SK-N-SH treated with all-trans-retinoic acid at 6 μM for 48 hours (cell line): ENCODE measurements around the gene TUFT1.
"Not testable (repeated sequence)": the region's sequence is repeated elsewhere in the genome, so short reads cannot be mapped to it uniquely, and the experiment has no call there.

ENCODE experiments used
- ATAC-seq: fragments of 200-7000 bp; cut with Tn5 transposase; 3 replicates; pipeline ENCODE4 v1.9.1; 2020; ENCODE audit warnings: mild to moderate bottlenecking, moderate library complexity
- ARNTL ChIP-seq: fragments of 450-650 bp; formaldehyde crosslinking; IDR thresholded peaks from 2 replicates; pipeline ENCODE4 v1.5.0; 2020; ENCODE audit warnings: low read depth, mild to moderate bottlenecking, moderate library complexity, borderline replicate concordance
- CSDC2 ChIP-seq: fragments of 250-450 bp; sonication (Bioruptor Pico); IDR thresholded peaks from 2 replicates; pipeline ENCODE4 v1.5.0; 2020; ENCODE audit warnings: mild to moderate bottlenecking, moderate library complexity
- CSRNP3 ChIP-seq: fragments of 250-450 bp; sonication (Bioruptor Pico); IDR thresholded peaks from 2 replicates; pipeline ENCODE4 v1.5.1; 2021; ENCODE audit warnings: mild to moderate bottlenecking, moderate library complexity
- ESRRG ChIP-seq: fragments of 250-450 bp; sonication (Bioruptor Pico); IDR thresholded peaks from 2 replicates; pipeline ENCODE4 v1.6.1; 2021; ENCODE audit warnings: mild to moderate bottlenecking
- GLIS3 ChIP-seq: fragments of 250-450 bp; sonication (Bioruptor Pico); IDR thresholded peaks from 2 replicates; pipeline ENCODE4 v1.5.0; 2020; ENCODE audit warnings: mild to moderate bottlenecking, moderate library complexity
- ISL1 ChIP-seq: fragments of 250-450 bp; sonication (Bioruptor Pico); IDR thresholded peaks from 2 replicates; pipeline ENCODE4 v2.1.2; 2022; ENCODE audit warnings: mild to moderate bottlenecking, moderate library complexity
- OSR1 ChIP-seq: fragments of 250-450 bp; sonication (Bioruptor Pico); IDR thresholded peaks from 2 replicates; pipeline ENCODE4 v1.8.0; 2022; ENCODE audit warnings: moderate library complexity, mild to moderate bottlenecking, inconsistent platforms
- PATZ1 ChIP-seq: fragments of 250-450 bp; sonication (Bioruptor Pico); IDR thresholded peaks from 2 replicates; pipeline ENCODE4 v1.8.0; 2020; ENCODE audit warnings: mild to moderate bottlenecking, moderate library complexity, borderline replicate concordance
- RARB ChIP-seq: fragments of 250-450 bp; sonication (Bioruptor Pico); IDR thresholded peaks from 2 replicates; pipeline ENCODE4 v1.8.0; 2021; ENCODE audit warnings: mild to moderate bottlenecking, moderate library complexity
- SNAI2 ChIP-seq: fragments of 250-450 bp; sonication (Bioruptor Pico); IDR thresholded peaks from 2 replicates; pipeline ENCODE4 v1.5.0; 2020; ENCODE audit warnings: mild to moderate bottlenecking, moderate library complexity
- TCF4 ChIP-seq: fragments of 250-450 bp; sonication (Bioruptor Pico); IDR thresholded peaks from 2 replicates; pipeline ENCODE4 v1.8.0; 2021; ENCODE audit warnings: mild to moderate bottlenecking, moderate library complexity, borderline replicate concordance
- TOX ChIP-seq: fragments of 250-450 bp; sonication (Bioruptor Pico); IDR thresholded peaks from 2 replicates; pipeline ENCODE4 v1.8.0; 2021; ENCODE audit warnings: mild to moderate bottlenecking, moderate library complexity, borderline replicate concordance
- ZC3H10 ChIP-seq: fragments of 250-450 bp; sonication (Bioruptor Pico); IDR thresholded peaks from 2 replicates; pipeline ENCODE4 v1.5.1; 2021; ENCODE audit warnings: mild to moderate bottlenecking, moderate library complexity
- ZFP3 ChIP-seq: fragments of 250-450 bp; sonication (Bioruptor Pico); IDR thresholded peaks from 2 replicates; pipeline ENCODE4 v1.5.0; 2020; ENCODE audit warnings: mild to moderate bottlenecking, moderate library complexity
- ZFP30 ChIP-seq: fragments of 450-650 bp; formaldehyde crosslinking; IDR thresholded peaks from 2 replicates; pipeline ENCODE4 v1.5.0; 2022; ENCODE audit warnings: mild to moderate bottlenecking, moderate library complexity
- ZNF565 ChIP-seq: fragments of 450-650 bp; formaldehyde crosslinking; conservative IDR thresholded peaks from 2 replicates; pipeline ENCODE4 v1.5.0; 2020; ENCODE audit warnings: low read depth, mild to moderate bottlenecking, moderate library complexity
- ZNF70 ChIP-seq: fragments of 450-650 bp; formaldehyde crosslinking; IDR thresholded peaks from 2 replicates; pipeline ENCODE4 v1.5.0; 2020; ENCODE audit warnings: mild to moderate bottlenecking, moderate library complexity
- ZNF8 ChIP-seq: fragments of 450-650 bp; formaldehyde crosslinking; IDR thresholded peaks from 2 replicates; pipeline ENCODE4 v1.5.0; 2020; ENCODE audit warnings: mild to moderate bottlenecking, moderate library complexity
- TF ChIP-seq, protein P1 (sequence below): fragments of 250-450 bp; sonication (Bioruptor Pico); IDR thresholded peaks from 2 replicates; pipeline ENCODE4 v1.5.0; 2020; ENCODE audit warnings: mild to moderate bottlenecking, moderate library complexity

TUFT1 gene

DNA sequence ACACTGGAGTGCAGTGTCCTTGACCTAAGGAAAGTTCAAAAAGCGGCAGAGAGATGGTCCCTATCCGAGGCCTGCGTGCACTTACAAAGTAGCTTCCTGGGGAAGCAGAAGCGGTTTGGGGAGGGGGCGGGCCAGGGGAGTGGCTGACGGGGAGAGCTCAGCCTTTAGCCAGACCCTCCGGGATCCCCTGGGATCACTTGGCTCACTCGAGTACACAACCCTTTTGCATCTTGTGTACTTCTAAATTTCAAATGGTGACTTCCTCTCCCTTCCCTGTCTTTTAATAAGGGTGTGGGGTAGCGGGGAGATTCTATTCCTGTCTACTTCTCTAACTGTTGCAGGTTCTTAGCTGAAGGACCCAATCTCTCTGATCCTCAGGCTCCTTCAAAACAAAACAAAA is 53.6 kb downstream of the TUFT1 start:
- peak; percentile 51 for ATAC-seq
- TF ChIP-seq CSDC2 (CRISPR knock-in tag) = no peak
- TF ChIP-seq GLIS3 (CRISPR knock-in tag) = no peak
- TF ChIP-seq PATZ1 (CRISPR knock-in tag) = no peak

DNA sequence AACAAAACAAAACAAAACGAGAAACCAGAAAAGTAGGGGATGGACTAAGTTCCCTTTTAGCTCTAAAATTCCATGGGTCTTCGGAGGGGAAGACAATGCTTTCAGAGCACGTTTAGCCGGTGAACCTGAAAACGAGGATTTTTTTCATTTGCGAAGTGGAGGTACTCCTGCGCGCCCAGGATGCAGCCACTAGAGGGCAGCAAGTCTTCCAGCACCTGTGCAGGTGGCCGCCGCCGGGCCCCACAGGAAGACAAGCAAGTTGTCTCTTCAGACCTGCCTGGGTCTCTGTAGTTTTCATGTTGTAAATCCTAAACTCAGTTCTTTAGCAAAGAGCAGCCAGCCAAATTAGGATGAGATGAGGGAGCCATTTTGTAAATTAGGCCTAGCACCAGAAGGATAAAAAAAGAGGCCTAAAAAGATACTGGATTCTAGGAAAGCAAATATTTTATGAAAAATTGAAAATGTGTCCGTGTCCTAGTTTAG is 54.1 kb downstream of the TUFT1 start:
- peak; percentile 94 for ATAC-seq
- TF ChIP-seq OSR1 (CRISPR knock-in tag) (no peak), ISL1 (CRISPR knock-in tag) (no peak), RARB (CRISPR knock-in tag) (no peak), ZFP30 (no peak), ZC3H10 (CRISPR knock-in tag) (no peak)
- TF ChIP-seq, protein P1, sequence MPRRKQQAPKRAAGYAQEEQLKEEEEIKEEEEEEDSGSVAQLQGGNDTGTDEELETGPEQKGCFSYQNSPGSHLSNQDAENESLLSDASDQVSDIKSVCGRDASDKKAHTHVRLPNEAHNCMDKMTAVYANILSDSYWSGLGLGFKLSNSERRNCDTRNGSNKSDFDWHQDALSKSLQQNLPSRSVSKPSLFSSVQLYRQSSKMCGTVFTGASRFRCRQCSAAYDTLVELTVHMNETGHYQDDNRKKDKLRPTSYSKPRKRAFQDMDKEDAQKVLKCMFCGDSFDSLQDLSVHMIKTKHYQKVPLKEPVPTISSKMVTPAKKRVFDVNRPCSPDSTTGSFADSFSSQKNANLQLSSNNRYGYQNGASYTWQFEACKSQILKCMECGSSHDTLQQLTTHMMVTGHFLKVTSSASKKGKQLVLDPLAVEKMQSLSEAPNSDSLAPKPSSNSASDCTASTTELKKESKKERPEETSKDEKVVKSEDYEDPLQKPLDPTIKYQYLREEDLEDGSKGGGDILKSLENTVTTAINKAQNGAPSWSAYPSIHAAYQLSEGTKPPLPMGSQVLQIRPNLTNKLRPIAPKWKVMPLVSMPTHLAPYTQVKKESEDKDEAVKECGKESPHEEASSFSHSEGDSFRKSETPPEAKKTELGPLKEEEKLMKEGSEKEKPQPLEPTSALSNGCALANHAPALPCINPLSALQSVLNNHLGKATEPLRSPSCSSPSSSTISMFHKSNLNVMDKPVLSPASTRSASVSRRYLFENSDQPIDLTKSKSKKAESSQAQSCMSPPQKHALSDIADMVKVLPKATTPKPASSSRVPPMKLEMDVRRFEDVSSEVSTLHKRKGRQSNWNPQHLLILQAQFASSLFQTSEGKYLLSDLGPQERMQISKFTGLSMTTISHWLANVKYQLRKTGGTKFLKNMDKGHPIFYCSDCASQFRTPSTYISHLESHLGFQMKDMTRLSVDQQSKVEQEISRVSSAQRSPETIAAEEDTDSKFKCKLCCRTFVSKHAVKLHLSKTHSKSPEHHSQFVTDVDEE = no peak

GRCh38 chr1:151596166-151596953 is 56.3 kb downstream of the TUFT1 start:
- TF ChIP-seq ZFP3 (CRISPR knock-in tag) = peak; percentile 99
- TF ChIP-seq CSRNP3 (CRISPR knock-in tag) = no peak
- TF ChIP-seq ZNF70 (CRISPR knock-in tag) = no peak
- TF ChIP-seq, all 23 proteins: peak for 1
- ATAC-seq = no peak

GRCh38 chr1:151602550-151602949 is 62.4 kb downstream of the TUFT1 start:
- ATAC-seq = not testable (repeated sequence)

DNA sequence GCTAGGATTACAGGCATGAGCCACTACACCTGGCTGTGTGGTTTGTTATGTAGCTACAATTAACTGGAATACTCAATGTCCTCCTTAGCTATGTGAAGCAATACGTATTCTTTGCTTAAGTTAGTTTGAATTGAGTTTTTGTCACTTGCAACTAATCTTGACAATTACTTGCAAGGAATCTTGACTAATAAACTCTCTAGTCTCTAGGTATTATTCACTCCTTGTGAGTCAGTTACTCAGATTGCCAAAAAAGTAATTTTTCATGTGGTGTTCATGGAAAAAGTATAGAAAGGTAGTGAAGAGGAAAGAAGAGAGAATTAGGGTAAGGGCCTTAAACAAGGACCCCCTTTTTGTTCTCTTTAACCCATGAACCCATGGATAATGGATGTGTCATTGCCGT is 64.2 kb downstream of the TUFT1 start:
- ATAC-seq = no peak
- TF ChIP-seq, protein P1 = no peak
- TF ChIP-seq ESRRG (CRISPR knock-in tag) (no peak), ZNF70 (CRISPR knock-in tag) (no peak), ZNF565 (CRISPR knock-in tag) (no peak), ARNTL (CRISPR knock-in tag) (no peak), RARB (CRISPR knock-in tag) (no peak), TOX (CRISPR knock-in tag) (no peak), CSRNP3 (CRISPR knock-in tag) (no peak), ZNF8 (CRISPR knock-in tag) (no peak), PATZ1 (CRISPR knock-in tag) (no peak), GLIS3 (CRISPR knock-in tag) (no peak), ZFP3 (CRISPR knock-in tag) (no peak), CSDC2 (CRISPR knock-in tag) (no peak), ZFP30 (no peak), SNAI2 (CRISPR knock-in tag) (no peak), TCF4 (CRISPR knock-in tag) (no peak)
